HT1080 (cell line): ENCODE data around the gene RIN1. TPM values are rescaled to one million over a fixed set of nuclear protein-coding genes. Genes with fewer than 3 reads are reported as not detected.

Source experiments
- DNase-seq: peaks from one replicate; pipeline ENCODE4 v3.0.0-alpha.2; 2015; ENCODE audit warnings: low read depth
- total RNA-seq: library from RNA; depleted of rRNA; stranded (reverse); fragments of >200 nt; shearing (Covaris generic); gene quantifications from 2 replicates; pipeline ENCODE4 v1.2.3, GENCODE V29; 2014

RIN1 gene
- total RNA-seq, 1 experiment from 2014 or later: 47.5 TPM

- DNase-seq: peak; percentile 74
Measured at GRCh38 chr11:66335531-66336233, 552 bp downstream of the RIN1 start.

GRCh38 chr11:66334605-66335442 lies 1.4 kb downstream of the RIN1 start:
- DNase-seq: no peak

- no peak for DNase-seq
Measured at GRCh38 chr11:66333896-66334604, 2.2 kb downstream of the RIN1 start.

- DNase-seq: no peak
Measured at GRCh38 chr11:66333220-66333877, 2.9 kb downstream of the RIN1 start.

GRCh38 chr11:66332371-66333219 lies 3.6 kb downstream of the RIN1 start:
- DNase-seq: no peak

- DNase-seq: no peak
Measured at GRCh38 chr11:66331542-66332370, 4.5 kb downstream of the RIN1 start.

GRCh38 chr11:66330931-66331330 lies 5.3 kb downstream of the RIN1 start:
- no peak for DNase-seq

GRCh38 chr11:66329165-66329673 lies 7.0 kb downstream of the RIN1 start:
- DNase-seq: no peak

GRCh38 chr11:66328302-66329144 lies 7.7 kb downstream of the RIN1 start:
- DNase-seq: peak; percentile 80

GRCh38 chr11:66328031-66328301 lies 8.3 kb downstream of the RIN1 start:
- no peak for DNase-seq

- DNase-seq: peak; percentile 66
Measured at GRCh38 chr11:66327171-66328030, 8.8 kb downstream of the RIN1 start.

GRCh38 chr11:66326261-66327111 lies 9.7 kb downstream of the RIN1 start:
- no peak for DNase-seq

GRCh38 chr11:66325263-66325671 lies 11.0 kb downstream of the RIN1 start:
- DNase-seq: no peak

- DNase-seq: no peak
Measured at GRCh38 chr11:66324664-66325063, 11.6 kb downstream of the RIN1 start.

- no peak for DNase-seq
Measured at GRCh38 chr11:66323684-66324083, 12.6 kb downstream of the RIN1 start.

GRCh38 chr11:66322732-66323427 lies 13.4 kb downstream of the RIN1 start:
- no peak for DNase-seq
